Measurements from ENCODE around the gene CRIM1. TPM values are rescaled to one million over a fixed set of nuclear protein-coding genes. Genes with fewer than 3 reads are reported as not detected.

CRIM1 gene
- total RNA-seq, 6 donors from 2014 or later: 74.7 to 128 (median 110) TPM

DNA sequence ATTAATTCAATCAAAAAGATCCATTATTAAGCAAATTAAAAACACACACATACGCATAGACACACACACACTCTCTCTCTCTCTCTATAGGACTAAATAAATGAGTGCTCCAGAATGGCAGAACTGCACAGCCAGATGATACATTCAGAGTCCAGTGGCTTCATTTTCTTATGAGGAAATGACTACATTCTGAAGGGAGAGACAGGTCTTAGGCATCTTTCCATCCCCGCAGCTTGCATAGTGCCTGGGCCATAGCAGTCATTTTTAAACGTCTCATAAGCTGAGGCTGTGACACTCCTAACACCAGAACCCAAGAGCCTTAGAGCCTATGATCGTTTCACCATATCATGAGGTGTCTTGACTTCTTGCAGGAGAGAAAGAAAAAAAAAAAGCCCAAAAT, 211.3 kb downstream of the CRIM1 start:
- Histone ChIP-seq H3K4me3 (no peak overlapping the region), H3K9me3 (no peaks in the 10 kb centered on the region), H3K4me1 (peaks cover 14 to 35% (median 20%) of the 10 kb centered on the region in 4 donors), H3K36me3 (peaks cover 0 to 21% (median 2%) of the 10 kb centered on the region in 4 donors), H3K27ac (no peak overlapping the region), H3K27me3 (no peaks in the 10 kb centered on the region)
- ATAC-seq (ENCODE audit: low FRiP score in 2 of 2) (no peak), DNase-seq (no peak)
- TF ChIP-seq EP300 (IDR thresholded peaks at IDR 0.05) (no peak), POLR2AphosphoS5 (IDR thresholded peaks at IDR 0.05) (no peak), POLR2A (IDR thresholded peaks at IDR 0.05) (no peak), CTCF (IDR thresholded peaks at IDR 0.05) (no peak)
- 96 to 98% methylated on average over 4 of the region's 4 CpGs for WGBS, 2 donors

GRCh38 chr2:36567711-36568408, 212.3 kb downstream of the CRIM1 start:
- Histone ChIP-seq H3K9me3 (no peaks in the 10 kb centered on the region), H3K27ac (no peak overlapping the region), H3K4me1 (peaks cover 5 to 27% (median 11%) of the 10 kb centered on the region in 4 donors), H3K27me3 (no peaks in the 10 kb centered on the region), H3K4me3 (no peak overlapping the region), H3K36me3 (peaks cover 0 to 25% (median 2%) of the 10 kb centered on the region in 4 donors)
- no peak for DNase-seq
- WGBS, 2 donors: 97% methylated on average over 6 of the region's 6 CpGs
- TF ChIP-seq POLR2AphosphoS5 (IDR thresholded peaks at IDR 0.05) (no peak), CTCF (IDR thresholded peaks at IDR 0.05) (no peak), EP300 (IDR thresholded peaks at IDR 0.05) (no peak), POLR2A (IDR thresholded peaks at IDR 0.05) (no peak)
- ATAC-seq (ENCODE audit: low FRiP score in 2 of 2): no peak

- H3K27me3 ChIP-seq: no peaks in the 10 kb centered on the region
- no peak overlapping the region for H3K4me3 ChIP-seq
- peak overlapping the region in 1 of 4 donors; percentile 12 for H3K27ac ChIP-seq
- WGBS, 2 donors: 64 to 75% methylated on average over 6 of the region's 6 CpGs
- DNase-seq (no peak), ATAC-seq (ENCODE audit: low FRiP score in 2 of 2) (no peak)
- no peaks in the 10 kb centered on the region for H3K9me3 ChIP-seq
- H3K36me3 ChIP-seq: peaks cover 0 to 28% (median 2%) of the 10 kb centered on the region in 4 donors
- TF ChIP-seq EP300 (IDR thresholded peaks at IDR 0.05): no peak
- peaks cover 0 to 19% (median 4%) of the 10 kb centered on the region in 4 donors for H3K4me1 ChIP-seq
Measured at GRCh38 chr2:36568516-36569246, 213.1 kb downstream of the CRIM1 start.

DNA sequence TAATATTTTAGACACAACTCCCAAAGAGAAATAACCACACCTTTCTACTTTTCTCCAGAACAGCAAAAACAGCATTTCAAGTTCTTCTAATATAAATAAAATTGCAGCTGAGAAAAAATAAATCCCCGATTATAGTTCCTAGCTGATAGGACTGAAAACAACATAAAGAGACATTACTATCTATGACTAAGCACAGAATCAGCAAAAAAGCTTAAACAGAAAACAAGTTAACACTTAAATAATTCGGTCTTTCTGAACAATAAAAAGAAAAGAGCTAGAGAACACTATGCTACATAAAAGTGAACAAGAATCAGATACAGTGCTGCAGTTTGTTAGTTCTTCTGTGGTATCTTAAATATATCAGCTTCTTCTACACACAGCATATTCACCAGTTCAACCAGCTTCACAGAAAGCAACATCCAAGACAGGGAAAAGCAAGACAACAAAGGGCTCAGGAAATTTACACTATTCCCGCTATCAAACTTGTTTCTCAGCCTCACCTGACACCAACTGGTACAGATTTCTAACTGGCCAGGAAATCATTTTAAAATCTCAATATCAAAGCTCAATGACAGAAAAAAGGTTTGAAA, 213.8 kb downstream of the CRIM1 start:
- no peaks in the 10 kb centered on the region for H3K9me3 ChIP-seq
- ATAC-seq (ENCODE audit: low FRiP score in 2 of 2) (no peak), DNase-seq (no peak)
- no peak overlapping the region for H3K27ac ChIP-seq
- H3K4me3 ChIP-seq: no peak overlapping the region
- WGBS, 2 donors: 76 to 83% methylated on average over 3 of the region's 3 CpGs
- no peak for TF ChIP-seq POLR2AphosphoS5 (IDR thresholded peaks at IDR 0.05)
- TF ChIP-seq CTCF (IDR thresholded peaks at IDR 0.05): no peak
- no peak for TF ChIP-seq EP300 (IDR thresholded peaks at IDR 0.05)
- peaks cover 0 to 35% (median 2%) of the 10 kb centered on the region in 4 donors for H3K36me3 ChIP-seq
- H3K4me1 ChIP-seq: peaks cover 0 to 16% (median 3%) of the 10 kb centered on the region in 4 donors
- no peaks in the 10 kb centered on the region for H3K27me3 ChIP-seq

GRCh38 chr2:36570416-36570815, 214.8 kb downstream of the CRIM1 start:
- no peaks in the 10 kb centered on the region for H3K9me3 ChIP-seq
- H3K4me3 ChIP-seq: no peak overlapping the region
- WGBS, 2 donors: 80 to 96% methylated on average over 1 of the region's 1 CpG
- H3K27ac ChIP-seq: no peak overlapping the region
- H3K27me3 ChIP-seq: no peaks in the 10 kb centered on the region
- H3K4me1 ChIP-seq: peaks cover 0 to 16% (median 3%) of the 10 kb centered on the region in 4 donors
- ATAC-seq (ENCODE audit: low FRiP score in 2 of 2): no peak
- H3K36me3 ChIP-seq: peaks cover 0 to 44% (median 2%) of the 10 kb centered on the region in 4 donors
- TF ChIP-seq POLR2AphosphoS5 (IDR thresholded peaks at IDR 0.05) (no peak), EP300 (IDR thresholded peaks at IDR 0.05) (no peak), POLR2A (IDR thresholded peaks at IDR 0.05) (no peak), CTCF (IDR thresholded peaks at IDR 0.05) (no peak)
- no peak for DNase-seq

All from upper lobe of left lung (tissue), 6 donors.